Gastrocnemius medialis (tissue), 4 donors: ENCODE results near the gene SIRT5. TPM values are rescaled to one million over a fixed set of nuclear protein-coding genes. Genes with fewer than 3 reads are reported as not detected.

Experiments
- ATAC-seq, 2 donors: fragments of 150-250 bp; one replicate each; pipeline ENCODE4 v1.9.1; 2016
- DNase-seq, 2 donors: peaks; one replicate each; pipeline ENCODE4 v3.0.0-alpha.2; 2019
- H3K27ac ChIP-seq, 4 donors: fragments of 200-600 bp; sonication (generic); 1 replicate in 1 of 4; 2 replicates in 3 of 4; pipeline ENCODE4 v1.5.1; 2016 to 2018; ENCODE audit warnings: mild to moderate bottlenecking in 2 of 4, moderate library complexity in 1 of 4
- H3K27me3 ChIP-seq, 3 donors: fragments of 200-600 bp; sonication (generic) in 2 of 3; 1 replicate in 1 of 3; 2 replicates in 2 of 3; pipeline versions ENCODE4 v1.5.1 to v1.6.0; 2016 to 2019; ENCODE audit warnings: mild to moderate bottlenecking in 1 of 3, moderate library complexity in 1 of 3
- H3K36me3 ChIP-seq, 2 donors: fragments of 200-600 bp; sonication (generic) in 1 of 2; one replicate each; pipeline ENCODE4 v1.5.1; 2017 to 2018
- H3K4me1 ChIP-seq, 2 donors: fragments of 200-600 bp; sonication (generic) in 1 of 2; one replicate each; pipeline ENCODE4 v1.5.1; 2016 to 2017; ENCODE audit warnings: mild to moderate bottlenecking in 2 of 2
- H3K4me3 ChIP-seq, 4 donors: fragments of 200-600 bp; sonication (generic) in 3 of 4; 1 replicate in 1 of 4; 2 replicates in 3 of 4; pipeline ENCODE4 v1.5.1; 2016 to 2019; ENCODE audit warnings: mild to moderate bottlenecking in 2 of 4
- H3K9me3 ChIP-seq, 3 donors: fragments of 200-600 bp; sonication (generic) in 2 of 3; 1 replicate in 1 of 3; 2 replicates in 2 of 3; pipeline ENCODE4 v1.5.1; 2016 to 2019
- POLR2A ChIP-seq, 2 donors: fragments of 450-650 bp; IDR thresholded peaks; one replicate each; pipeline ENCODE4 v1.6.1; 2017; ENCODE audit warnings: antibody characterized with exemption in 2 of 2, mild to moderate bottlenecking in 2 of 2, moderate library complexity in 2 of 2
- in situ Hi-C, 4 donors: fragments of 200-750 bp; cut with MboI; loops; one replicate each; pipeline versions ENCODE4 v1.15.0 to v1.8.0; 2017; ENCODE audit warnings: low sequenced_read_pairs in 4 of 4
- intact Hi-C: fragments of 100-400 bp; cut with DNase I; formaldehyde crosslinking; loops from one replicate; pipeline ENCODE4 v1.15.1; 2023; ENCODE audit warnings: low total_unique reads
- total RNA-seq, 4 donors: library from RNA; depleted of rRNA; stranded (reverse); fragments of >200 nt; gene quantifications; one replicate each; pipeline versions ENCODE4 v1.1.0 to v1.2.3, GENCODE V29; 2016
- TF ChIP-seq, protein P1 (sequence below), 5 experiments: fragments of 450-650 bp in 3 of 5; fragments of 200-600 bp in 2 of 5; sonication (generic) in 2 of 5; IDR thresholded peaks in 4 of 5; conservative IDR thresholded peaks in 1 of 5; 1 replicate in 4 of 5; 2 replicates in 1 of 5; pipeline ENCODE4 v1.5.1; 2016 to 2019; ENCODE audit warnings: antibody characterized with exemption in 5 of 5, mild to moderate bottlenecking in 3 of 5, moderate library complexity in 3 of 5

SIRT5 gene
- total RNA-seq, 4 donors from 2014 or later, result 16.1 to 18.0 (median 17.0) TPM

DNA sequence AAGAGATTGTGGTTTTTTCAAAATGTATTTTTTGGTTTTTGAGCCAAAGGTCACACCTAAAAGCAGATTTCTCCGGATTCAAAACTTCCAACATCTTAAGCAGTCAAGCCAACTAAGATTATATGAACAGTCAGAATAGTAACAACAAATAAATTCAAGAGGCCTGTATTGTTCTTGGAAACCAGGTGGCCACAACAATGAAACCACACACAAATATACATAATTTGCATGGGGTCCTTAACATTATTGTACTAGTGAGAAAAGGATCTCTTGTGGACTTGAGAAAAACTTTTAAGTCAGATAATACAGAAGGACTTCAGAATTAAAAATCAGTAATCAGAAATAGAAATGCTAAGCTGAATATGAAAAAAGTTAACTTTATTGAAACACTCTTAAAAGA, 81.3 kb downstream of the SIRT5 start:
- Histone ChIP-seq H3K4me3 (no peak overlapping the region), H3K27me3 (no peaks in the 10 kb centered on the region), H3K4me1 (peaks cover 9 to 15% of the 10 kb centered on the region in 2 donors), H3K36me3 (peaks cover 0 to 7% of the 10 kb centered on the region in 2 donors), H3K27ac (no peak overlapping the region), H3K9me3 (no peaks in the 10 kb centered on the region)
- intact Hi-C loops, result no loop called here
- DNase-seq, result no peak
- in situ Hi-C loops, result no loop called here
- TF ChIP-seq, protein P1, sequence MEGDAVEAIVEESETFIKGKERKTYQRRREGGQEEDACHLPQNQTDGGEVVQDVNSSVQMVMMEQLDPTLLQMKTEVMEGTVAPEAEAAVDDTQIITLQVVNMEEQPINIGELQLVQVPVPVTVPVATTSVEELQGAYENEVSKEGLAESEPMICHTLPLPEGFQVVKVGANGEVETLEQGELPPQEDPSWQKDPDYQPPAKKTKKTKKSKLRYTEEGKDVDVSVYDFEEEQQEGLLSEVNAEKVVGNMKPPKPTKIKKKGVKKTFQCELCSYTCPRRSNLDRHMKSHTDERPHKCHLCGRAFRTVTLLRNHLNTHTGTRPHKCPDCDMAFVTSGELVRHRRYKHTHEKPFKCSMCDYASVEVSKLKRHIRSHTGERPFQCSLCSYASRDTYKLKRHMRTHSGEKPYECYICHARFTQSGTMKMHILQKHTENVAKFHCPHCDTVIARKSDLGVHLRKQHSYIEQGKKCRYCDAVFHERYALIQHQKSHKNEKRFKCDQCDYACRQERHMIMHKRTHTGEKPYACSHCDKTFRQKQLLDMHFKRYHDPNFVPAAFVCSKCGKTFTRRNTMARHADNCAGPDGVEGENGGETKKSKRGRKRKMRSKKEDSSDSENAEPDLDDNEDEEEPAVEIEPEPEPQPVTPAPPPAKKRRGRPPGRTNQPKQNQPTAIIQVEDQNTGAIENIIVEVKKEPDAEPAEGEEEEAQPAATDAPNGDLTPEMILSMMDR (IDR thresholded peaks at IDR 0.05 in 4 of 5, conservative IDR thresholded peaks at IDR 0.05 in 1 of 5), result no peak
- ATAC-seq, result no peak

DNA sequence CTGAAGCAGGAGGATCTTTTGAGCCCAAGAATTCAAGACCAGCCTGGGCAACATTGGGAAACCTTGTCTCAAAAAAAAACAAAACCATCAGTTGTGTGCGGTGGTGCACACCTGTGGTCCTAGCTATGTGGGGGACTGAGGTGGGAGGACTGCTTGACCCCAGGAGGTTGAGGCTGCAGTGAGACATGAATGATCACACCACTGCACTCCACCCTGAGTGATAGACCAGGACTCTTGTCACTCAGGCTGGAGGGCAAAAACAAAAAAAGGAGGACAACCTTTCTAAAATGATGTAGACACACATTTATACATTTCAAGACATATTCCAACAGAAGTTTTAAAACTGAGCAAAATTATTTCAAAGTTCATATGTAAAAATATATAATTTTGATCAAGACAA, 85.9 kb downstream of the SIRT5 start:
- peaks cover 38 to 40% of the 10 kb centered on the region in 2 donors for H3K4me1 ChIP-seq
- ATAC-seq, result no peak

DNA sequence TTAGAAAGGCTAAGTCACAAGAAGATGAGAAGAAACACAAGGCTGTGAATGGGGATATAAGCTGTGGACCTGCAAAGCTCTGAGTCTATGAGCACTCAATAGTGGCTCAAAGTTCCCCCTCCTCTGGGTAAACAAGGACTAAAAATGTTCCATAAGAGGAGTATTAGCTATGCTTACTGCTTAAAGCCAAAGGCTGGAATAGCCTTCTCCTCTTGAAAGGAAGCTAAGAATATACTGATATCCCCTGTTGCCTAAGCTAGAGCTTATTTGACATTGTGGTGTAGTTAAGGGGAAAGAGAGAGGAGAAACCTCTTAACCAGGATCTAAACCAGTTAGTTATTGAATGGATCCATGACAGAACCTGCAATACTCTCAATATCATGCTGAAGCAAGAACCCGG, 86.5 kb downstream of the SIRT5 start:
- no peak overlapping the region for H3K27ac ChIP-seq
- intact Hi-C loops (no loop called here), in situ Hi-C loops (no loop called here)
- no peak for TF ChIP-seq POLR2A (IDR thresholded peaks at IDR 0.05)
- H3K4me3 ChIP-seq, result no peak overlapping the region
- peaks cover 40 to 46% of the 10 kb centered on the region in 2 donors for H3K4me1 ChIP-seq
- H3K9me3 ChIP-seq, result no peaks in the 10 kb centered on the region
- ATAC-seq, result no peak
- no peaks in the 10 kb centered on the region for H3K27me3 ChIP-seq
- H3K36me3 ChIP-seq, result no peaks in the 10 kb centered on the region
- no peak for DNase-seq

More for the DNA sequence above, 85.9 kb downstream of the SIRT5 start:
- TF ChIP-seq, protein P1 (IDR thresholded peaks at IDR 0.05 in 4 of 5, conservative IDR thresholded peaks at IDR 0.05 in 1 of 5), result no peak
- in situ Hi-C loops, result no loop called here
- Histone ChIP-seq H3K36me3 (no peaks in the 10 kb centered on the region), H3K9me3 (no peaks in the 10 kb centered on the region), H3K27ac (no peak overlapping the region), H3K27me3 (no peaks in the 10 kb centered on the region), H3K4me3 (no peak overlapping the region)
- DNase-seq, result no peak
- intact Hi-C loops, result no loop called here

DNA sequence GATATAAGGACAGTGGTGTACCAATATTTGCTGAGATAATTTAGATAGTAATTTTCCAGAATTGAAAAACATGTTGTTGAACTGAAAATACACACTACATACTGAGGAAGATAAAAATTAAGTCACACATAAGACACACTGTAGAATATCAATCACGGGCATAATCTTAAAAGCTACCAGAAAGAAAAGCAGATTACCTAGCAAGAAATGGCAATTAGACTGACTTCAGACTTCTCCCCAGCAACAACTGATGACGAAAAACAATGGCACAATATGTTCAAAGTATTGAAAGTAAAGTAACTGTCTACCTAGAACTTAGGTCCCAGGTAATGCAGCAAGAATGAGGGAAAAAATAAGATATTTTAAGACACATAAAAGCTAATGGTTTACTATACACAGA, 87.2 kb downstream of the SIRT5 start:
- peaks cover 40 to 47% of the 10 kb centered on the region in 2 donors for H3K4me1 ChIP-seq
- H3K27ac ChIP-seq, result no peak overlapping the region
- no peaks in the 10 kb centered on the region for H3K27me3 ChIP-seq
- intact Hi-C loops, result no loop called here
- no peaks in the 10 kb centered on the region for H3K9me3 ChIP-seq
- DNase-seq, result no peak
- TF ChIP-seq POLR2A (IDR thresholded peaks at IDR 0.05), result no peak
- TF ChIP-seq, protein P1 (IDR thresholded peaks at IDR 0.05 in 4 of 5, conservative IDR thresholded peaks at IDR 0.05 in 1 of 5), result no peak
- H3K36me3 ChIP-seq, result no peaks in the 10 kb centered on the region
- no peak for ATAC-seq
- no peak overlapping the region for H3K4me3 ChIP-seq
- in situ Hi-C loops, result no loop called here

DNA sequence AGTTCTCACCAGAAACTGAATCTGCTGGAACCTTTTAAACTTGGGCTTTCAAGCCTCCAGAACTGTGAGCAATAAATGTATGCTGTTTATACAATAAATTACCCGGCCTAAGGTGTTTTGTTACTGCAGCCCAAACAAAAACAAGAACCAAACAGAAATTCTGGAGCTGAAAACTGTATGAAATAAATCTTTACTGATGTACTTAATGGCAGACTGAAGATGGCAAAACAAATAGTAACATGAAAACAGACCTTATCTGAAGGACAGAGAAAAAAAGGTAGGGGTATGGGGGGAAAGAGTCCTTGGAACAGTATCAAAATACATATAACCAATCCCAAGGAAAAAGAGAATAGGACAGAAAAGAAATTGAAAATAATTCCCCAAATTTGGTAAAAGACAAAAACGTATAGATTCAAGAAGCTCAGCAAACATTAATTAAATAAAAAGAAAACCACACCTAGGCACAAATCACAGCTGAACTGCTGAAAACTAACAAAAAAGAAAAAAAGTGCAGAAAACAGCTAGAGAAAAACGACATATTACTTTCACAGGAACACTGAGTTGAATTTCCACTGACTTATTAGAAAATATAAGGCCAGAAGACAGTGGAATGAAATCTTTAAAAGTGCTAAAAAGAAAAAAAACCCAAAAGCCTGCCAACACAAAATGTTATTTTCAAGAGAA, 88.4 kb downstream of the SIRT5 start:
- ATAC-seq (no peak), DNase-seq (no peak)
- H3K27me3 ChIP-seq, result no peaks in the 10 kb centered on the region
- TF ChIP-seq, protein P1 (IDR thresholded peaks at IDR 0.05 in 4 of 5, conservative IDR thresholded peaks at IDR 0.05 in 1 of 5), result no peak
- TF ChIP-seq POLR2A (IDR thresholded peaks at IDR 0.05), result no peak
- intact Hi-C loops (no loop called here), in situ Hi-C loops (no loop called here)
- peaks cover 40 to 50% of the 10 kb centered on the region in 2 donors for H3K4me1 ChIP-seq
- no peaks in the 10 kb centered on the region for H3K9me3 ChIP-seq
- no peak overlapping the region for H3K4me3 ChIP-seq
- no peaks in the 10 kb centered on the region for H3K36me3 ChIP-seq
- H3K27ac ChIP-seq, result no peak overlapping the region
